H9 (cell line): ENCODE results near the gene CDK14. TPM values are rescaled to one million over a fixed set of nuclear protein-coding genes. Genes with fewer than 3 reads are reported as not detected.

Source experiments
- DNase-seq: peaks from one replicate; pipeline ENCODE4 v3.0.0-alpha.2; 2017
- H2AFZ ChIP-seq: one replicate; pipeline ENCODE4 v1.6.1; 2013; ENCODE audit warnings: mild to moderate bottlenecking, low read length, control low read depth, moderate library complexity
- H2AK5ac ChIP-seq: 2 replicates; pipeline ENCODE4 v1.6.1; 2013; ENCODE audit warnings: low read length, control low read depth, mixed read lengths; ENCODE audit not compliant: insufficient read length
- H2BK120ac ChIP-seq: one replicate; pipeline ENCODE4 v1.6.1; 2013; ENCODE audit warnings: low read depth, mild to moderate bottlenecking, low read length, control low read depth, inconsistent platforms; ENCODE audit not compliant: poor library complexity, severe bottlenecking
- H2BK12ac ChIP-seq: 2 replicates; pipeline ENCODE4 v1.6.1; 2013; ENCODE audit warnings: low read length, control low read depth, mixed read lengths, low read depth; ENCODE audit not compliant: insufficient read length
- H2BK15ac ChIP-seq: 2 replicates; pipeline ENCODE4 v1.6.1; 2013; ENCODE audit warnings: low read depth, low read length, control low read depth
- H2BK20ac ChIP-seq: one replicate; pipeline ENCODE4 v1.6.1; 2013; ENCODE audit warnings: low read depth, mild to moderate bottlenecking, low read length, control low read depth, inconsistent platforms; ENCODE audit not compliant: poor library complexity, severe bottlenecking
- H2BK5ac ChIP-seq: 2 replicates; pipeline ENCODE4 v1.6.1; 2013; ENCODE audit warnings: low read length, control low read depth, mixed read lengths; ENCODE audit not compliant: insufficient read length
- H3K14ac ChIP-seq: 2 replicates; pipeline ENCODE4 v1.6.1; 2013; ENCODE audit warnings: low read length, control low read depth; ENCODE audit not compliant: insufficient read depth
- H3K18ac ChIP-seq: 2 replicates; pipeline ENCODE4 v1.6.1; 2013; ENCODE audit warnings: low read depth, mild to moderate bottlenecking, mixed read lengths, low read length, control low read depth; ENCODE audit not compliant: insufficient read length
- H3K23ac ChIP-seq: 2 replicates; pipeline ENCODE4 v1.6.1; 2013; ENCODE audit warnings: low read length, control low read depth, mixed read lengths, low read depth; ENCODE audit not compliant: insufficient read length
- H3K23me2 ChIP-seq: 2 replicates; pipeline ENCODE4 v1.6.1; 2013; ENCODE audit warnings: low read depth, mild to moderate bottlenecking, mixed read lengths, low read length, control low read depth; ENCODE audit not compliant: insufficient read length, poor library complexity, severe bottlenecking
- H3K27ac ChIP-seq: 2 replicates; pipeline ENCODE4 v1.5.1; 2013; ENCODE audit warnings: low read length, control low read depth, mixed read lengths, low read depth; ENCODE audit not compliant: insufficient read length
- H3K27me3 ChIP-seq: 2 replicates; pipeline ENCODE4 v1.6.1; 2013; ENCODE audit warnings: low read length, control low read depth, inconsistent platforms; ENCODE audit not compliant: insufficient read depth
- H3K4ac ChIP-seq: 2 replicates; pipeline ENCODE4 v1.6.1; 2013; ENCODE audit warnings: low read depth, mild to moderate bottlenecking, control low read depth, inconsistent platforms, low read length, moderate library complexity
- H3K4me1 ChIP-seq: 2 replicates; pipeline ENCODE4 v1.6.1; 2013; ENCODE audit warnings: low read length, control low read depth, inconsistent platforms; ENCODE audit not compliant: insufficient read depth
- H3K4me2 ChIP-seq: 2 replicates; pipeline ENCODE4 v1.6.1; 2013; ENCODE audit warnings: low read length, control low read depth, mixed read lengths; ENCODE audit not compliant: insufficient read length, insufficient read depth
- H3K56ac ChIP-seq: 2 replicates; pipeline ENCODE4 v1.6.1; 2013; ENCODE audit warnings: low read depth, mild to moderate bottlenecking, mixed read lengths, low read length, control low read depth; ENCODE audit not compliant: insufficient read length
- H3K79me1 ChIP-seq: 2 replicates; pipeline ENCODE4 v1.6.1; 2013; ENCODE audit warnings: low read depth, mild to moderate bottlenecking, moderate library complexity, low read length, control low read depth, inconsistent platforms; ENCODE audit not compliant: insufficient read depth, poor library complexity, severe bottlenecking
- H3K79me2 ChIP-seq: 2 replicates; pipeline ENCODE4 v1.6.1; 2013; ENCODE audit warnings: low read length, control low read depth, inconsistent platforms; ENCODE audit not compliant: insufficient read depth
- H3K9ac ChIP-seq: 2 replicates; pipeline ENCODE4 v1.6.1; 2013; ENCODE audit warnings: low read length, control low read depth, mixed read lengths; ENCODE audit not compliant: insufficient read length; ENCODE audit errors: extremely low read depth
- H3K9me3 ChIP-seq: one replicate; pipeline ENCODE4 v1.6.1; 2013; ENCODE audit warnings: low read depth, low read length, inconsistent platforms; ENCODE audit not compliant: control insufficient read depth
- H3T11ph ChIP-seq: one replicate; pipeline ENCODE4 v1.6.1; 2013; ENCODE audit warnings: mild to moderate bottlenecking, low read length, control low read depth, inconsistent platforms
- H4K20me1 ChIP-seq: one replicate; pipeline ENCODE4 v1.6.1; 2013; ENCODE audit not compliant: control insufficient read depth, insufficient read length, insufficient read depth
- H4K5ac ChIP-seq: 2 replicates; pipeline ENCODE4 v1.6.1; 2013; ENCODE audit warnings: low read depth, mild to moderate bottlenecking, mixed read lengths, low read length, control low read depth; ENCODE audit not compliant: insufficient read length
- H4K8ac ChIP-seq: replicated peaks from 2 replicates; pipeline ENCODE4 v1.6.1; 2013; ENCODE audit warnings: low read length, control low read depth, mixed read lengths, low read depth; ENCODE audit not compliant: insufficient read length
- H4K91ac ChIP-seq: 2 replicates; pipeline ENCODE4 v1.6.1; 2013; ENCODE audit warnings: low read depth, mild to moderate bottlenecking, moderate library complexity, mixed read lengths, low read length, control low read depth; ENCODE audit not compliant: insufficient read length
- H3K27ac Mint-ChIP-seq, 3 experiments: 2 replicates in 2 of 3; 3 replicates in 1 of 3; pipeline ENCODE4 v1.8.0; 2020 to 2021; ENCODE audit warnings: mixed read lengths in 3 of 3, mild to moderate bottlenecking in 1 of 3, moderate library complexity in 1 of 3
- H3K27me3 Mint-ChIP-seq: 2 replicates; pipeline ENCODE4 v1.8.0; 2021; ENCODE audit warnings: low read depth, mild to moderate bottlenecking, moderate library complexity, mixed read lengths
- H3K36me3 Mint-ChIP-seq, 3 experiments: 2 replicates in 2 of 3; 3 replicates in 1 of 3; pipeline ENCODE4 v1.8.0; 2020 to 2021; ENCODE audit warnings: low read depth in 3 of 3, mixed read lengths in 3 of 3; ENCODE audit not compliant: insufficient read depth in 1 of 3
- H3K4me1 Mint-ChIP-seq, 2 experiments: 2 replicates each; pipeline ENCODE4 v1.8.0; 2020; ENCODE audit warnings: mixed read lengths in 2 of 2
- H3K4me3 Mint-ChIP-seq, 2 experiments: 2 replicates in 1 of 2; 3 replicates in 1 of 2; pipeline ENCODE4 v1.8.0; 2020 to 2021; ENCODE audit warnings: mild to moderate bottlenecking in 2 of 2, mixed read lengths in 2 of 2, moderate library complexity in 1 of 2
- H3K9me3 Mint-ChIP-seq, 2 experiments: 2 replicates in 1 of 2; 3 replicates in 1 of 2; pipeline ENCODE4 v1.8.0; 2020; ENCODE audit warnings: mild to moderate bottlenecking in 2 of 2, mixed read lengths in 2 of 2, moderate library complexity in 1 of 2
- WGBS: extraction: QIAGEN DNeasy Blood & Tissue Kit; methylation state at CpG from one replicate; pipeline ENCODE4 v1.1.7; 2013; ENCODE audit warnings: missing lambda C conversion rate, low lambda C conversion rate, mixed read lengths; ENCODE audit not compliant: insufficient read length; ENCODE audit errors: extremely low coverage; 5-methylcytosine and 5-hydroxymethylcytosine counted together
- total RNA-seq: library from RNA; stranded (reverse); gene quantifications from 2 replicates; pipeline ENCODE4 v1.2.1, GENCODE V29; 2021
- TF ChIP-seq, protein P1 (sequence below): fragments of 200-600 bp; sonication (generic); conservative IDR thresholded peaks from 3 replicates; pipeline ENCODE4 v1.8.0; 2021; ENCODE audit warnings: antibody characterized with exemption, mild to moderate bottlenecking

Gene CDK14
- total RNA-seq, 1 experiment from 2014 or later: 23.9 TPM

DNA sequence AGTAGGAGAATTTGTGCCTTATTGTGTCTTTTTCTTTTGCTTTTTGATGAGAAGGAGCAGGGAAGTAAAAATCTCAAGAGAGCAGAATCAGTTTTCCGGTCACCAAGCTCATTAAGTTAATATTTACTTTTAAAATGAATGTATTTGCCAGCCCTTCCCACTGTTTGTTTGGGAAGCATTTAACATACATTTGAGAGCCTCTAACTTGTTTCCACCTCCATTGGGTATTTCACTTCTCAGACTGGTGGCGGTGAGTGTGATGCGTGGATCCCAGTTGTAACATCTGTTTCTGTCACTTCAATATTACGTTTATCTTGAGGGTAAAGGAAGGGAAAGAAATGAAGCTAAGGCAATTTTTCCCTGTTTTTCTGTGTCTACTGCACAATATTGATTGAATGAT lies 22.8 kb downstream of the CDK14 start:
- H3K18ac ChIP-seq: no peak overlapping the region
- no peak overlapping the region for H2BK5ac ChIP-seq
- H4K91ac ChIP-seq: no peak overlapping the region
- no peaks in the 10 kb centered on the region; the same call in 1 of the 2 replicates for H3K27me3 ChIP-seq
- no peak overlapping the region for H3T11ph ChIP-seq
- no peak overlapping the region for H3K9ac ChIP-seq
- DNase-seq: no peak
- H3K79me1 ChIP-seq: no peaks in the 10 kb centered on the region
- Mint-ChIP-seq H3K27me3 (peaks cover 17% of the 10 kb centered on the region), H3K4me3 (no peak overlapping the region), H3K36me3 (no peaks in the 10 kb centered on the region; a peak in 3 of 7 replicates), H3K9me3 (no peaks in the 10 kb centered on the region), H3K27ac (no peak overlapping the region), H3K4me1 (peaks cover 48 to 62% of the 10 kb centered on the region in 2 experiments)
- no peak overlapping the region for H4K8ac ChIP-seq
- H2AK5ac ChIP-seq: no peak overlapping the region
- no peak overlapping the region for H3K14ac ChIP-seq
- TF ChIP-seq, protein P1, sequence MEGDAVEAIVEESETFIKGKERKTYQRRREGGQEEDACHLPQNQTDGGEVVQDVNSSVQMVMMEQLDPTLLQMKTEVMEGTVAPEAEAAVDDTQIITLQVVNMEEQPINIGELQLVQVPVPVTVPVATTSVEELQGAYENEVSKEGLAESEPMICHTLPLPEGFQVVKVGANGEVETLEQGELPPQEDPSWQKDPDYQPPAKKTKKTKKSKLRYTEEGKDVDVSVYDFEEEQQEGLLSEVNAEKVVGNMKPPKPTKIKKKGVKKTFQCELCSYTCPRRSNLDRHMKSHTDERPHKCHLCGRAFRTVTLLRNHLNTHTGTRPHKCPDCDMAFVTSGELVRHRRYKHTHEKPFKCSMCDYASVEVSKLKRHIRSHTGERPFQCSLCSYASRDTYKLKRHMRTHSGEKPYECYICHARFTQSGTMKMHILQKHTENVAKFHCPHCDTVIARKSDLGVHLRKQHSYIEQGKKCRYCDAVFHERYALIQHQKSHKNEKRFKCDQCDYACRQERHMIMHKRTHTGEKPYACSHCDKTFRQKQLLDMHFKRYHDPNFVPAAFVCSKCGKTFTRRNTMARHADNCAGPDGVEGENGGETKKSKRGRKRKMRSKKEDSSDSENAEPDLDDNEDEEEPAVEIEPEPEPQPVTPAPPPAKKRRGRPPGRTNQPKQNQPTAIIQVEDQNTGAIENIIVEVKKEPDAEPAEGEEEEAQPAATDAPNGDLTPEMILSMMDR: no peak
- no peaks in the 10 kb centered on the region for H4K20me1 ChIP-seq
- no peak overlapping the region for H3K4me2 ChIP-seq
- H2BK120ac ChIP-seq: no peak overlapping the region
- H3K23ac ChIP-seq: no peak overlapping the region
- H3K4ac ChIP-seq: no peak overlapping the region
- H3K56ac ChIP-seq: no peak overlapping the region
- no peak overlapping the region for H4K5ac ChIP-seq
- H3K4me1 ChIP-seq: peaks cover 10% of the 10 kb centered on the region; the same call in 1 of the 2 replicates
- H3K23me2 ChIP-seq: no peaks in the 10 kb centered on the region
- no peak overlapping the region for H2AFZ ChIP-seq
- no peak overlapping the region for H2BK12ac ChIP-seq
- H2BK15ac ChIP-seq: no peak overlapping the region
- H3K27ac ChIP-seq: no peak overlapping the region
- no CpG with 5 or more reads among the region's 4 CpGs for WGBS
- no peaks in the 10 kb centered on the region for H3K9me3 ChIP-seq
- no peak overlapping the region for H2BK20ac ChIP-seq
- H3K79me2 ChIP-seq: peaks cover 2% of the 10 kb centered on the region; the same call in 1 of the 2 replicates
